Pons (tissue), 1 donor: ENCODE measurements around the gene GNB1.
"Not testable (repeated sequence)": the region's sequence is repeated elsewhere in the genome, so short reads cannot be mapped to it uniquely, and the experiment has no call there.

Source experiments
- DNase-seq: peaks from one replicate; pipeline ENCODE4 v3.0.0-alpha.2; 2016; ENCODE audit warnings: low spot score

The GNB1 gene

GRCh38 chr1:1889847-1890505 lies 911 bp downstream of the GNB1 start:
- no peak for DNase-seq

DNA sequence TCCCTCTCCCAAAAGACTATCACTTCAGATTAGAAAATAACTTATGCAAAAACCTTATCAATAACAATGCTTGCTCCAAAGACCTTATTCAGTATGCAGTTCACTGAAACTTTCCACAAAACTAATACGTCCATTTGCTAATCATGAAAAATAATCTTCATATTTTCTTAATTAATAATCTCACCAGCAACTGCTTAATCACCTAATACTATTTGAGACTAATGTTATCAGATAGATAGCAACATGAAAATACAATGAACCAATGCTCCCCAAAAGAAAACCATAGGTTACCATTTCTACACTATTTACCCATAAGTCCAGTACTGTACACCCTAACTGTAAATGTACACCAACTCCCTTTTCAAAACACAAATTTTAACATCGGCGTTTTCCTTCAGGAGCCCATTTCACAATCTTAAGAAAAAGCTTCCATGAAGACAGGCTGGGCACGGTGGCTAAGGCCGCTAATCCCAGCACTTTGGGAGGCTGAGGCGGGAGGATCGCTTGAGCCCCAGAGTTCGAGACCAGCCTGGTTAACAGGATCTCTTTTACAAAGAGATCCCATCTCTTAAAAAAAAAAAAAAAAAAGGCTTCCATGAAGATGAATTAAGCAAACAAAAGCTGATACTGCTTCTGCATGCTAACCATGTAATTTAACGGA lies 1.7 kb downstream of the GNB1 start:
- no peak for DNase-seq

DNA sequence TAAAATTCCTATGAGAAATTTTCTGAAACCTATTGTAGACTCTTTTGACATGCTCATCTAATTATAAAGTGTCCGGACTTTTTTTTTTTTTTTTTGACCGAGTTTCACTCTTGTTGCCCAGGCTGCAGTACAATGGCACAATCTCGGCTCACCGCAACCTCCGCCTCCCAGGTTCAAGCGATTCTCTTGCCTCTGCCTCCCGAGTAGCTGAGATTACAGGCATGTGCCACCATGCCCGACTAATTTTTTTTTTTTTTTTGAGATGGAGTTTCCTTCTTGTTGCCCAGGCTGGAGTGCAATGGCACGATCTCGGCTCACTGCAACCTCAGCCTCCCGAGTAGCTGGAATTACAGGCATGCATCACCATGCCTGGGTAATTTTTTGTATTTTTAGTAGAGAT lies 7.0 kb downstream of the GNB1 start:
- DNase-seq = not testable (repeated sequence)

GRCh38 chr1:1883092-1883873 lies 7.6 kb downstream of the GNB1 start:
- no peak for DNase-seq

GRCh38 chr1:1881727-1882126 lies 9.2 kb downstream of the GNB1 start:
- DNase-seq = no peak

GRCh38 chr1:1880617-1881312 lies 10.1 kb downstream of the GNB1 start:
- DNase-seq = no peak

DNA sequence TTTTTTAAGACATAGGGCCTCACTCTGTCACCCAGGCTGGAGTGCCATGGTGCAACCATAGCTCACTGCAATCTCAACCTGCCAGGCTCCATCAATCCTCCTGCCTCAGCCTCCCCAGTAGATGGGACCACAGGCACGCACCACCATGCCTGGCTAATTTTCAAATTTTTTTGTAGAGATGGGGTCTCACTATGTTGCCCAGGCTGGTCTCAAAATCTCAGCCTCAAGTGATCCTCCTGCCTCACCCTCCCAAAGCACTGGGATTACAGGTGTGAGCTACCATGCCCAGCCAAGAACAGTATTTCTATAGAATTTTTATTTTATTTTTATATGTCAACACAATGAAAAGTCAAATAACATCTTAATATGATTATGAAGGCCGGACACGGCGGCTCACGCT lies 10.9 kb downstream of the GNB1 start:
- DNase-seq = no peak

DNA sequence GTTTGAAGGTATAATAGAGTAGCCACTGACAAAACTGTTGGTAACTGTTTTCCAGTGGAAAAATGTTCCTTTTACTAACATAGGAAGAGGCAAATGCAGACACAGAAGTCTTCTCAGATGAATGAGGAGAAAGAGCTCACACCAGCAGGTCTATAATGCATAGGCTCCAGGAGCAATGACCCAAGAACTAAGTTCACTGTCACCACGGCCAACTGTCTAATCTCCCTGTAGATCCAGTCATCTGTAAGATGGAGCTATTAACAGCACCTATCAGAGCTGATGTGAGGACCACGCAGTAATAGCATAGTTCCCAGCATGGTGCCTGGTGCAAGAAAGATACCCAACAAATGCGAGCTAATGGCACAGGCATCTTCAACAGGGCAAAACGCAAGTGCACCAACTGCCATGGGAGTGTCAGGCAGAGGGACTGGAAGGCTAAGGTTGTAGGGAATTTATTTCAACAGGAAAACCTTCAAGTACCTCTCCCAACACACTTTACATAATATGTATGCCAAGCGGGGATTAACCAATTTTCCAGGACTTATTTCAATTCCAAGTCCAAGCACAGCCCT lies 12.9 kb downstream of the GNB1 start:
- DNase-seq = no peak

DNA sequence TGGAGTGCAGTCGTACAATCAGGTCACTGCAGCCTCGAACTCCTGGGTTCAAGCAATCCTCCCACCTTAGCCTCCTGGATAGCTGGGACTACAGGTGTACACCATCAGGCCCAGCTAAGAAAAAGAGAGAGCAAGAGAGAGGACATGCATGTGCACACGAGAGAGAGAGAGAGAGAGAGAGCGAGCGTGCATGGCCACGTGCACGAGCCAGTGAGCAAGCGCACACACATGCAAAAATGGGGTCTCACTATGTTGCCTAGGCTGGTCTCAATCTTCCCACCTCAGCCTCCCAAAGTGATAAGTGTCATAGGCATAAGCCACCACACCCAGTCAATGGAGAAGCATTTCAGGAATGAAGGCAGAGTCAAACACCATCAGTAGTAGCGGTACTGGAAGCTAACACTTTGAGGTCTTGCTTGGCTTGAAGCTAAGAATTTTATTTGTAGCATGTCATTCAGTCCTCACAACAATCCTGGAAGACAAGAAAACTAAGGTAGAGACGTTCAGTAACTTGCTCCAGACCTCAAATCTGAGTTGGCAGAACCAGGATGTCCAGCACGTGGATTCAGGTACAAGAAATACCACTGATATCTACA lies 14.5 kb downstream of the GNB1 start:
- no peak for DNase-seq

DNA sequence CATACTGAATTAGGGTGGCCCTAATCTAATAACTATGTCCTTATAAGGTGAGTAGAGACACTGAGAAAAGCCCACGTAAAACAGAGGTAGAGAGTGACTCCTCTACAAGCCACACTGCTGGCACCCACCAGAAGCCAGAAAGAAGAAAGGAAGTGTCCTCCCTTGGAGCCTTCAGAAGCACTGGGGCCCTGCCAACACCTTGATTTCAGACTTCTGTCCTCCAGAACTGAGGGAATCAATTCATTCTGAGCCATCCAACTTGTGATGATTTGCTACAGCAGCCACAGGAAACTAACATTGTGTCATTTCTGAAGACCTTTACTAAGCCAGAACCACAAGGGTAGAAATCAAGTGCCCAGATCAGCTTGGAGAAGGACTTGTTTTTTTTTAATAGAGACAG lies 15.0 kb downstream of the GNB1 start:
- DNase-seq = no peak

GRCh38 chr1:1874901-1875300 lies 16.0 kb downstream of the GNB1 start:
- no peak for DNase-seq

DNA sequence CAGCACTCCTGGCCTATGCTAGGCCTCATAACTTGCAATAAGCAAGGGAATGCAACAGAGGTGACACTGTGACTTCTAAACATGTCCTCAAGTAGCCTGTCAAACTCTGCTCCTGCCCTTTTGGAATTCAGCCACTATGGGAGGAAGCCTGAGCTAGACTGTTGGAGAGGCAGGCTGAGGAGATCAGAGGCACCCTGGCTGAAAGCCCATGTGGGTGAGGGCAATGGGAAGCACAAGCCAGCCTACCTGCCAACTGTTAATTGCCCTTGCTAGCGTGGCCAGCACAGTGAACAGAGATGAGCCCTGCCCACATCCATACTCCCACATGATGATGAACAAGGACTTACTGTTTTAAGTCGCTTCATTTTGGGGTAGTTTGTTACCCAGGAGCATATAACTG lies 17.7 kb downstream of the GNB1 start:
- no peak for DNase-seq

GRCh38 chr1:1872329-1872994 lies 18.4 kb downstream of the GNB1 start:
- DNase-seq = no peak

GRCh38 chr1:1869469-1869868 lies 21.4 kb downstream of the GNB1 start:
- no peak for DNase-seq

GRCh38 chr1:1867164-1867563 lies 23.7 kb downstream of the GNB1 start:
- no peak for DNase-seq

DNA sequence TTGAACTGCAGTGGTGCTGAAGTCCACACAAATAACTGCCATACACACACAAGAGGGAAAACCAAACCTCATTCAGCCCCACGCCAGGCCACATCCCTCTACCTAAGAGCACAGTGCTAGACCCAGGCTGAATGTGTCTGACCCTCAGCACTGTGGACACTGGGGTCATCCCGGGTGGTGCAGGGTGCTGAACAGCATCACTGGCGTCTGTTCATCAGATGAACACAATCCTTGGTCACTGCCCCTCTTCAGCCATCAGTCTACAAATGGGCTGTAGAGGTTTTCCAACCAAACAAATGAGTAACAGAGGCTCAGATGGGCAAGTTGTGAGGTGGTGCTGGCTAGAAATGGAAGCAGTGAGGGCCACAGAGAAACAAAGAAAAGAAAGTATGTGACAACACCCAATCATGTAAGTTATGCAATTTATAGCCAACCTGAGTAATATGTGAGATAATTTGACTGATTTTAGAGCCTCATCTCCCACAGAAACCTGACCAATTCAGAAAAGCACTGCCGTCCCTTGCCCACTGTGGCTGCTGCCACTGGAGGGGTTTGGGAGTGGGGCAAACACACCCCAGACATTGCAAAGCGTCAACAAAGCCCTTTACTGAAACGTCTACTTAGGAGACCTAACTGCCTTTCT lies 27.9 kb downstream of the GNB1 start:
- no peak for DNase-seq

- not testable (repeated sequence) for DNase-seq
These were observed 29.1 kb downstream of the GNB1 start for GRCh38 chr1:1861761-1862310.

DNA sequence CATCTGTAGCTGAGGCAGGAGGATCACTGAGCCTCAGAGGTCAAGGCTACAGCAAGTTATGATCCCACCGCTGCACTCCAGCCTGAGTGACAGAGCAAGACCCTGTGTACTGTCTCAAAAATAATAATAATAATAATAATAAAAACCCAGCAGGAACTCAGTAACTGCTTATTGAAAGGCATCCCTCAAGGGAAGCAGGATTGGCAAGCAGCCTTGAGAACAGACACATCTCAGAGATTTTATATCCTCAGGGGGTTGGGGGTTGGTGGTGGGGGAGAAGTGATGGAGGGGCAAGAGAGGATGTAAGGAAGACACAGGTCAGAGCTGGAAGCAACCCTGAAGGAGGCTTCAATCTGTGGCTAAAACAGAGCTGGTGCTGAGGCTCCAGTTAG lies 29.6 kb downstream of the GNB1 start:
- no peak for DNase-seq

DNA sequence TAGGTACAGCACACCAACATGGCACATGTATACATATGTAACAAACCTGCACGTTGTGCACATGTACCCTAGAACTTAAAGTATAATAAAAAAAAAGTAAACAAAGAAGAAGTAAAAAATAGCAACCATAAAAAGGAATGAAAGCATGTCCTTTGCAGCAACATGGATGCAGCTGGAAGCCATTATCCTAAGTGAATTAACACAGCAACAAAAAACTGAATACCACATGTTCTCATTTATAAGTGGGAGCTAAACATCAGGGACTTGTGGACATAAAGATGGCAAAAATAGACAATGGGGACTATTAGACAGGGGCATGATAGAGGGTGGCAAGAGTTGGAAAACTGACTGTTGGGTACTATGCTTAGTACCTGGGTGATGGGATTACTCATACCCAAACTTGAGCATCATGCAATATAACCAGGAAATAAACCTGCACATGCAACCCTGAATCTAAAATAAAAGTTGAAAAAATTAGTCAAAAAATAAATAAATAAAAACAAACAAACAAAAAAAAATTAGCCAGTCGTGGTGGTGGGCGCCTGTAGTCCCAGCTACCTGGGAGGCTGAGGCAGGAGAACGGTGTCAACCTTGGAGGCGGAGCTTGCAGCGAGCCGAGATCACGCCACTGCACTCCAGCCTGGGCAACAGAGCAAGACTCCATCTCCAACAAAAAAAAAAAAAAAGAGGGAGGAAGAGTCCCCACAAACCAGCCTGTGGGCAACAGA lies 30.8 kb downstream of the GNB1 start:
- DNase-seq = not testable (repeated sequence)
